Pancreas (tissue), 10 donors: ENCODE results near the gene EIF4G3. TPM values are rescaled to one million over a fixed set of nuclear protein-coding genes. Genes with fewer than 3 reads are reported as not detected.

Experiments
- ATAC-seq, 4 donors: fragments of 200-7000 bp; cut with Tn5 transposase; one replicate each; pipeline versions ENCODE4 v1.8.0 to v1.9.1; 2020; ENCODE audit warnings: mild to moderate bottlenecking in 4 of 4, moderate library complexity in 4 of 4
- DNase-seq, 6 donors: peaks; one replicate each; pipeline ENCODE4 v3.0.0-alpha.2; 2020
- FAIRE-seq: peaks from 2 replicates; lab custom pipeline; 2012; peaks lifted over from hg19 to GRCh38; lab: Jason Lieb, UNC
- H3K27ac ChIP-seq, 4 donors: fragments of 200-600 bp; sonication (generic); 1 replicate in 3 of 4; 2 replicates in 1 of 4; pipeline versions ENCODE4 v1.5.0 to v1.8.0; 2020
- H3K27me3 ChIP-seq, 4 donors: fragments of 200-600 bp; one replicate each; pipeline ENCODE4 v1.8.0; 2021
- H3K36me3 ChIP-seq, 3 donors: fragments of 200-600 bp; sonication (generic) in 1 of 3; one replicate each; pipeline versions ENCODE4 v1.5.0 to v1.8.0; 2020 to 2021
- H3K4me1 ChIP-seq, 3 donors: fragments of 200-600 bp; one replicate each; pipeline ENCODE4 v1.8.0; 2021
- H3K4me3 ChIP-seq, 4 donors: fragments of 200-600 bp; sonication (generic) in 2 of 4; one replicate each; pipeline versions ENCODE4 v1.5.0 to v1.8.0; 2020 to 2021
- H3K9me3 ChIP-seq, 4 donors: fragments of 200-600 bp; one replicate each; pipeline ENCODE4 v1.8.0; 2021
- CTCF ChIP-seq, 4 donors: fragments of 200-600 bp; sonication (generic) in 3 of 4; IDR thresholded peaks; one replicate each; pipeline versions ENCODE4 v1.5.0 to v1.8.0; 2021; ENCODE audit warnings: antibody characterized with exemption in 4 of 4
- WGBS, 2 donors: extraction: QIAGEN DNeasy Blood & Tissue Kit; methylation state at CpG; one replicate each; pipeline ENCODE4 v1.1.7; 2013; 5-methylcytosine and 5-hydroxymethylcytosine counted together
- intact Hi-C, 3 donors: fragments of 100-400 bp; cut with DNase I; formaldehyde crosslinking; loops; one replicate each; pipeline versions ENCODE4 v1.11.1 to v1.14.2; 2022
- polyA plus RNA-seq, 2 donors: library from polyadenylated mRNA; stranded (reverse); fragments of 200-250 nt; gene quantifications; one replicate each; pipeline ENCODE4 v1.2.3, GENCODE V29; 2013
- total RNA-seq, 6 donors: library from RNA; stranded (reverse); fragmentation: NEBNext Ultra II Directional in 4 of 6; extraction: Animal tissue kit (Norgen Biotek cat#: 25700) in 4 of 6; gene quantifications; one replicate each; pipeline versions ENCODE4 v1.2.1 to v1.2.4, GENCODE V29; 2021 to 2023
- donor health status: healthy with polysubstance abuse.
- donor health status: DM: no; HTN: no; CAD: no; lungs with moderate emphysema.
- donor health status: DM: no; HTN: no; CAD: no.
- donor health status: control.
- donor health status: control.
- donor health status: Bipolar disorder and iron deficiency.
- donor health status: DM: yes; HTN: yes; CAD: no.
- donor health status: DM: no; HTN: no; CAD: no.
- donor health status: DM: no; HTN: no; CAD: no.
- donor health status: DM: yes; HTN: yes; CAD: no.

Gene EIF4G3
- total and polyA plus RNA-seq, 8 donors = 9.6 to 22.7 (median 13.8) TPM

GRCh38 chr1:20993716-20994575 is 182.8 kb downstream of the EIF4G3 start:
- no peaks in the 10 kb centered on the region for H3K27me3 ChIP-seq
- FAIRE-seq (no peak), DNase-seq (no peak), ATAC-seq (no peak)
- TF ChIP-seq CTCF (IDR thresholded peaks at IDR 0.05) = no peak
- 90 to 93% methylated on average over 5 of the region's 5 CpGs for WGBS, 2 donors
- no peak overlapping the region for H3K4me3 ChIP-seq
- no peaks in the 10 kb centered on the region for H3K36me3 ChIP-seq
- intact Hi-C loops = no loop called here
- peaks cover 4 to 11% (median 8%) of the 10 kb centered on the region in 3 donors for H3K4me1 ChIP-seq
- no peaks in the 10 kb centered on the region for H3K9me3 ChIP-seq
- H3K27ac ChIP-seq = no peak overlapping the region

- TF ChIP-seq CTCF (IDR thresholded peaks at IDR 0.05) = no peak
- FAIRE-seq (no peak), ATAC-seq (no peak), DNase-seq (no peak)
- Histone ChIP-seq H3K4me1 (peaks cover 4 to 11% (median 8%) of the 10 kb centered on the region in 3 donors), H3K27me3 (no peaks in the 10 kb centered on the region), H3K36me3 (no peaks in the 10 kb centered on the region), H3K4me3 (no peak overlapping the region), H3K27ac (no peak overlapping the region), H3K9me3 (no peaks in the 10 kb centered on the region)
- intact Hi-C loops = no loop called here
- 89 to 90% methylated on average over 2 of the region's 2 CpGs for WGBS, 2 donors
These were observed 184.2 kb downstream of the EIF4G3 start for GRCh38 chr1:20992322-20993056.

- intact Hi-C loops = loop anchor here in 1 of 3 donors (10.0 kb wide), 1 partner anchor 206 kb away; no protein-coding TSS in a partner anchor
- FAIRE-seq (no peak), ATAC-seq (no peak), DNase-seq (no peak)
- H3K4me3 ChIP-seq = no peak overlapping the region
- H3K27ac ChIP-seq = no peak overlapping the region
- H3K27me3 ChIP-seq = no peaks in the 10 kb centered on the region
- WGBS, 2 donors = 91 to 98% methylated on average over 5 to 6 of the region's 6 CpGs
- H3K4me1 ChIP-seq = no peaks in the 10 kb centered on the region
- TF ChIP-seq CTCF (IDR thresholded peaks at IDR 0.05) = no peak
- no peaks in the 10 kb centered on the region for H3K9me3 ChIP-seq
- H3K36me3 ChIP-seq = no peaks in the 10 kb centered on the region
These were observed 187.8 kb downstream of the EIF4G3 start for GRCh38 chr1:20988943-20989342.

GRCh38 chr1:20987831-20988825 is 188.6 kb downstream of the EIF4G3 start:
- Histone ChIP-seq H3K36me3 (no peaks in the 10 kb centered on the region), H3K27me3 (no peaks in the 10 kb centered on the region), H3K4me1 (no peaks in the 10 kb centered on the region), H3K9me3 (no peaks in the 10 kb centered on the region), H3K27ac (no peak overlapping the region), H3K4me3 (no peak overlapping the region)
- intact Hi-C loops = loop anchor here in 1 of 3 donors (10.0 kb wide), 1 partner anchor 207 kb away; no protein-coding TSS in a partner anchor
- no peak for DNase-seq
- TF ChIP-seq CTCF (IDR thresholded peaks at IDR 0.05) = no peak
- ATAC-seq = no peak
- FAIRE-seq = no peak
